HEK293 (cell line): ENCODE measurements around the gene MMP24OS.

ENCODE experiments used
- ATF2 ChIP-seq: fragments of 450-650 bp; formaldehyde crosslinking; IDR thresholded peaks from 2 replicates; pipeline ENCODE4 v1.5.1; 2016; ENCODE audit warnings: missing biosample characterization, missing genetic modification characterization, low read depth
- BCL6B ChIP-seq: fragments of 450-650 bp; formaldehyde crosslinking; IDR thresholded peaks from 2 replicates; pipeline ENCODE4 v1.5.1; 2017; ENCODE audit warnings: missing biosample characterization, missing genetic modification characterization
- FEZF1 ChIP-seq: fragments of 450-650 bp; formaldehyde crosslinking; IDR thresholded peaks from 2 replicates; pipeline ENCODE4 v1.5.1; 2016; ENCODE audit warnings: missing biosample characterization, missing genetic modification characterization
- GLIS2 ChIP-seq: fragments of 450-650 bp; formaldehyde crosslinking; IDR thresholded peaks from 2 replicates; pipeline ENCODE4 v1.5.1; 2016; ENCODE audit warnings: missing biosample characterization, missing genetic modification characterization
- HOXA7 ChIP-seq: sonication (generic); formaldehyde crosslinking; IDR thresholded peaks from 2 replicates; pipeline ENCODE4 v1.8.1; 2022; ENCODE audit warnings: missing genetic modification reagents, borderline replicate concordance
- KLF1 ChIP-seq: fragments of 450-650 bp; formaldehyde crosslinking; IDR thresholded peaks from 2 replicates; pipeline ENCODE4 v1.5.1; 2016; ENCODE audit warnings: missing biosample characterization, missing genetic modification characterization
- PRDM1 ChIP-seq: fragments of 450-650 bp; formaldehyde crosslinking; IDR thresholded peaks from 2 replicates; pipeline ENCODE4; 2016; ENCODE audit warnings: missing biosample characterization, missing genetic modification characterization
- PRDM2 ChIP-seq: fragments of 450-650 bp; formaldehyde crosslinking; IDR thresholded peaks from 2 replicates; pipeline ENCODE4 v1.5.1; 2016; ENCODE audit warnings: missing biosample characterization, missing genetic modification characterization, borderline replicate concordance
- REPIN1 ChIP-seq: fragments of 450-650 bp; formaldehyde crosslinking; IDR thresholded peaks from 2 replicates; pipeline ENCODE4 v1.5.1; 2017; ENCODE audit warnings: missing biosample characterization, missing genetic modification characterization, low read depth
- SP7 ChIP-seq: fragments of 450-650 bp; formaldehyde crosslinking; IDR thresholded peaks from 2 replicates; pipeline ENCODE4 v1.5.1; 2016; ENCODE audit warnings: missing biosample characterization, missing genetic modification characterization
- ZBTB1 ChIP-seq: fragments of 450-650 bp; formaldehyde crosslinking; IDR thresholded peaks from 2 replicates; pipeline ENCODE4 v1.5.1; 2016; ENCODE audit warnings: missing biosample characterization, missing genetic modification characterization
- ZBTB21 ChIP-seq: fragments of 450-650 bp; formaldehyde crosslinking; IDR thresholded peaks from 2 replicates; pipeline ENCODE4 v1.5.1; 2017; ENCODE audit warnings: missing biosample characterization, missing genetic modification characterization
- ZBTB7A ChIP-seq: fragments of 450-650 bp; formaldehyde crosslinking; IDR thresholded peaks from 2 replicates; pipeline ENCODE4 v1.5.1; 2016; ENCODE audit warnings: low read depth, missing biosample characterization, missing genetic modification characterization
- ZFP37 ChIP-seq: fragments of 450-650 bp; formaldehyde crosslinking; IDR thresholded peaks from 2 replicates; pipeline ENCODE4 v1.5.1; 2016; ENCODE audit warnings: missing biosample characterization, missing genetic modification characterization
- ZIC2 ChIP-seq: fragments of 450-650 bp; formaldehyde crosslinking; IDR thresholded peaks from 2 replicates; pipeline ENCODE4 v1.5.1; 2016; ENCODE audit warnings: missing biosample characterization, missing genetic modification characterization
- ZNF140 ChIP-seq: fragments of 450-650 bp; formaldehyde crosslinking; IDR thresholded peaks from 2 replicates; pipeline ENCODE4 v1.5.1; 2016; ENCODE audit warnings: missing biosample characterization, missing genetic modification characterization
- ZNF221 ChIP-seq: fragments of 450-650 bp; formaldehyde crosslinking; IDR thresholded peaks from 2 replicates; pipeline ENCODE4 v1.5.1; 2017; ENCODE audit warnings: missing biosample characterization, missing genetic modification characterization, borderline replicate concordance
- ZNF24 ChIP-seq: fragments of 450-650 bp; formaldehyde crosslinking; IDR thresholded peaks from 2 replicates; pipeline ENCODE4 v1.5.1; 2016; ENCODE audit warnings: missing biosample characterization, missing genetic modification characterization
- ZNF248 ChIP-seq: fragments of 450-650 bp; formaldehyde crosslinking; IDR thresholded peaks from 2 replicates; pipeline ENCODE4 v1.5.1; 2017; ENCODE audit warnings: missing biosample characterization, missing genetic modification characterization
- ZNF37A ChIP-seq: fragments of 450-650 bp; IDR thresholded peaks from 2 replicates; pipeline ENCODE4 v1.5.1; 2018; ENCODE audit warnings: missing biosample characterization, missing genetic modification characterization
- ZNF426 ChIP-seq: fragments of 450-650 bp; formaldehyde crosslinking; IDR thresholded peaks from 2 replicates; pipeline ENCODE4 v1.5.1; 2017; ENCODE audit warnings: missing biosample characterization, missing genetic modification characterization, mild to moderate bottlenecking, inconsistent platforms, moderate library complexity
- ZNF449 ChIP-seq: fragments of 450-650 bp; formaldehyde crosslinking; IDR thresholded peaks from 2 replicates; pipeline ENCODE4 v1.5.1; 2017; ENCODE audit warnings: missing biosample characterization, mild to moderate bottlenecking, missing genetic modification characterization, moderate library complexity
- ZNF510 ChIP-seq: fragments of 450-650 bp; formaldehyde crosslinking; IDR thresholded peaks from 2 replicates; pipeline ENCODE4 v1.5.1; 2018; ENCODE audit warnings: mild to moderate bottlenecking, missing genetic modification characterization, missing biosample characterization; ENCODE audit not compliant: insufficient replicate concordance
- ZNF544 ChIP-seq: fragments of 450-650 bp; formaldehyde crosslinking; IDR thresholded peaks from 2 replicates; pipeline ENCODE4 v1.5.0; 2017; ENCODE audit warnings: missing biosample characterization, missing genetic modification characterization
- ZNF560 ChIP-seq: fragments of 450-650 bp; formaldehyde crosslinking; IDR thresholded peaks from 2 replicates; pipeline ENCODE4 v1.5.1; 2017; ENCODE audit warnings: missing biosample characterization, missing genetic modification characterization, borderline replicate concordance
- ZNF624 ChIP-seq: fragments of 450-650 bp; formaldehyde crosslinking; IDR thresholded peaks from 2 replicates; pipeline ENCODE4 v1.5.1; 2017; ENCODE audit warnings: missing biosample characterization, missing genetic modification characterization
- ZNF645 ChIP-seq: fragments of 450-650 bp; formaldehyde crosslinking; IDR thresholded peaks from 2 replicates; pipeline ENCODE4; 2016; ENCODE audit warnings: missing biosample characterization, missing genetic modification characterization
- ZNF654 ChIP-seq: fragments of 450-650 bp; formaldehyde crosslinking; IDR thresholded peaks from 2 replicates; pipeline ENCODE4 v1.5.1; 2016; ENCODE audit warnings: low read depth, missing biosample characterization, missing genetic modification characterization
- ZNF785 ChIP-seq: fragments of 450-650 bp; formaldehyde crosslinking; IDR thresholded peaks from 2 replicates; pipeline ENCODE4 v1.5.1; 2016; ENCODE audit warnings: missing biosample characterization, missing genetic modification characterization
- ZNF837 ChIP-seq: fragments of 450-650 bp; formaldehyde crosslinking; IDR thresholded peaks from 2 replicates; pipeline ENCODE4 v1.5.1; 2016; ENCODE audit warnings: missing biosample characterization, missing genetic modification characterization

The MMP24OS gene

GRCh38 chr20:35284267-35284991 lies 6.5 kb upstream of the MMP24OS start, which contains the start of gene EIF6 (continued):
- no peak for TF ChIP-seq ZBTB21 (tag by site-specific recombination)
- no peak for TF ChIP-seq ZNF544
- TF ChIP-seq ZNF654 (tag by site-specific recombination), result no peak
- no peak for TF ChIP-seq ZNF645 (tag by site-specific recombination)
- peak; percentile 49 for TF ChIP-seq KLF1 (tag by site-specific recombination)
- TF ChIP-seq ZNF624, result no peak
- 0 out of 2 replicates have a peak, but pooled peaks have one; percentile 28 for TF ChIP-seq ZBTB7A
- TF ChIP-seq BCL6B, result no peak
- no peak for TF ChIP-seq ZIC2 (tag by site-specific recombination)
- no peak for TF ChIP-seq ZNF248 (tag by site-specific recombination)
- TF ChIP-seq ZNF837, result no peak
- TF ChIP-seq ZNF560 (tag by site-specific recombination), result no peak
- TF ChIP-seq FEZF1 (tag by site-specific recombination), result no peak
- TF ChIP-seq ZNF140 (tag by site-specific recombination), result no peak
- TF ChIP-seq SP7 (tag by site-specific recombination), result no peak; the same call in none of the 2 replicates
- TF ChIP-seq REPIN1, result no peak
- no peak for TF ChIP-seq ZNF37A (tag by site-specific recombination)
- peak; percentile 63; the same call in 1 of the 2 replicates for TF ChIP-seq GLIS2 (tag by site-specific recombination)
- no peak for TF ChIP-seq PRDM1
- TF ChIP-seq HOXA7 (CRISPR knock-in tag), result no peak
- TF ChIP-seq ZNF510 (tag by site-specific recombination), result no peak
- TF ChIP-seq ZNF426 (tag by site-specific recombination), result no peak
- no peak; the same call in 1 of the 2 replicates for TF ChIP-seq ZNF24
- TF ChIP-seq PRDM2 (tag by site-specific recombination), result no peak
- TF ChIP-seq ZNF785 (tag by site-specific recombination), result no peak
- peak; percentile 86; the same call in 1 of the 2 replicates for TF ChIP-seq ZBTB1 (tag by site-specific recombination)
- TF ChIP-seq ATF2 (tag by site-specific recombination), result no peak
- TF ChIP-seq ZFP37 (tag by site-specific recombination), result 0 out of 2 replicates have a peak, but pooled peaks have one; percentile 8
- TF ChIP-seq ZNF449 (tag by site-specific recombination), result peak; percentile 96
- TF ChIP-seq ZNF221 (tag by site-specific recombination), result no peak
